ENCODE results near the gene TRPM5.

Gene TRPM5

GRCh38 chr11:2424811-2425495 lies 19.4 kb downstream of the TRPM5 start:
- no peak for TF ChIP-seq CTCF (IDR thresholded peaks at IDR 0.05; ENCODE audit: control insufficient read depth, insufficient read depth, low read depth, low read length, missing control alignments)
- no peak for DNase-seq (ENCODE audit: low read depth)
- no peak overlapping the region for H3K4me3 ChIP-seq (ENCODE audit: control insufficient read depth, low read depth, low read length)

GRCh38 chr11:2423157-2424025 lies 20.9 kb downstream of the TRPM5 start:
- no peak for TF ChIP-seq CTCF (IDR thresholded peaks at IDR 0.05; ENCODE audit: control insufficient read depth, insufficient read depth, low read depth, low read length, missing control alignments)
- no peak for DNase-seq (ENCODE audit: low read depth)
- H3K4me3 ChIP-seq (ENCODE audit: control insufficient read depth, low read depth, low read length): no peak overlapping the region

GRCh38 chr11:2422461-2423156 lies 21.7 kb downstream of the TRPM5 start:
- no peak overlapping the region for H3K4me3 ChIP-seq (ENCODE audit: control insufficient read depth, low read depth, low read length)
- DNase-seq (ENCODE audit: low read depth): no peak
- TF ChIP-seq CTCF (IDR thresholded peaks at IDR 0.05; ENCODE audit: control insufficient read depth, insufficient read depth, low read depth, low read length, missing control alignments): no peak

GRCh38 chr11:2421996-2422395 lies 22.3 kb downstream of the TRPM5 start:
- DNase-seq (ENCODE audit: low read depth): no peak
- TF ChIP-seq CTCF (IDR thresholded peaks at IDR 0.05; ENCODE audit: control insufficient read depth, insufficient read depth, low read depth, low read length, missing control alignments): no peak
- H3K4me3 ChIP-seq (ENCODE audit: control insufficient read depth, low read depth, low read length): no peak overlapping the region

GRCh38 chr11:2421226-2421994 lies 22.9 kb downstream of the TRPM5 start:
- DNase-seq (ENCODE audit: low read depth): no peak
- no peak for TF ChIP-seq CTCF (IDR thresholded peaks at IDR 0.05; ENCODE audit: control insufficient read depth, insufficient read depth, low read depth, low read length, missing control alignments)
- H3K4me3 ChIP-seq (ENCODE audit: control insufficient read depth, low read depth, low read length): no peak overlapping the region
